ENCODE data around the gene SLC25A26.

- TF ChIP-seq CTCF (conservative IDR thresholded peaks at IDR 0.05) (peak; percentile 64), ZFX (IDR thresholded peaks at IDR 0.05) (no peak)
Observed at GRCh38 chr3:66418475-66418931, 197.7 kb downstream of the SLC25A26 start.

All from C4-2B (cell line).